Choroid plexus epithelial cell (primary cell): ENCODE measurements around the gene SUCO.

Experiments used
- DNase-seq: peaks from one replicate; pipeline ENCODE4 v3.0.0-alpha.2; 2010; ENCODE audit warnings: low read depth
- H3K4me3 ChIP-seq: 2 replicates; pipeline ENCODE4 v1.5.1; 2011; ENCODE audit warnings: low read depth, mild to moderate bottlenecking, control low read depth, low read length, moderate library complexity
- CTCF ChIP-seq: conservative IDR thresholded peaks from 2 replicates; pipeline ENCODE4 v1.5.1; 2011; ENCODE audit warnings: low read depth, mild to moderate bottlenecking, control low read depth, inconsistent platforms, low read length, moderate library complexity

The SUCO gene

DNA sequence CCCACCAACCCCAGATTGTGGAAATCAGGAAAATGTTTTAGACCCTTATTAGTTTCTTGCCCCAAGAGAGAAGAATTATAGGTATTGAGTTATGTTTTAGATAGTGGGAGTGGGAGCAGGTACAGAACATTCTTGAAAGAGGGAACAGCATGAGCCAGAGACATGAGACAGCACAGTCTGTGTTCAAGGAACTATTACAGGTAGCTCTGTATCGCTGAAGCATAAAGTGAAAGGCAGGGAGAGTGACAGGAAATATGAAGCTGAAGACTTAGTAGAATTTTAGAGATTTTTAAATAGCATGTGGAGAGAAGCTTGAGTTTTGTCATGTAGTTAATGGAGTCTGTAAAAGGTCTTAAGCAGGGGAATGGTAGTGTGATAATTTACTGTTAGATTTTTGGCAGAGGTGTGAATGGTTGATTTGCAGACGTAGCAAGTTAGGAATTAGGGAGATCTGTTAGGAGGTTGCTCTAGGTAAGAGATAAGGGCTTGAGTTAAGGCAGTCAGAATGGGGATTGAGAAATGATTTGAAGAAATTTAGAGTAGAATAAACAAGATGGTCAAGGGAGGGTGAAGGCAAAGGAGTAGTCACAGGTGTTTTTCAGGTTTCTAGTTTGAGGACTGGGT is 11.6 kb downstream of the SUCO start:
- no peak for DNase-seq
- TF ChIP-seq CTCF, result no peak

GRCh38 chr1:172545396-172546004 is 12.6 kb downstream of the SUCO start:
- no peak overlapping the region for H3K4me3 ChIP-seq
- TF ChIP-seq CTCF, result no peak
- DNase-seq, result no peak

More for the DNA sequence above, 11.6 kb downstream of the SUCO start:
- H3K4me3 ChIP-seq, result no peak overlapping the region

DNA sequence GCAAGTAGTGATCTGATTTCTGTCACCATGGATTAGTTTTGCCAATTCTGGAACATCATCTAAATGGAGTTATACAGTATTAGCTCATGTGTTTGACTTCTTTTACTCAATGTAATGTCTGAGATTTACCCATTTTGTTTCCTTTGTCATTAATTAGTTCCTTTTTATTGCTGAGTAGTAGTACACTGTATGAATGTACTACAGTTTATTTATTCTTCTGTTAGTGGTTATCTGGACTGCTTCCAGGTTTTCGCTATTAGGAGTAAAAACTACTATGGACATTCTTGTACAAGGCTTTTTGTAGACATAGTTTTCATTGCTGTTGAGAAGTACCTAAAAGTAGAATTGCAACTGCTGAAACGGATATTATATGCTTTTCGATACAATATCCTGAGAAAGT is 14.1 kb downstream of the SUCO start:
- no peak overlapping the region for H3K4me3 ChIP-seq
- DNase-seq, result peak; percentile 58

DNA sequence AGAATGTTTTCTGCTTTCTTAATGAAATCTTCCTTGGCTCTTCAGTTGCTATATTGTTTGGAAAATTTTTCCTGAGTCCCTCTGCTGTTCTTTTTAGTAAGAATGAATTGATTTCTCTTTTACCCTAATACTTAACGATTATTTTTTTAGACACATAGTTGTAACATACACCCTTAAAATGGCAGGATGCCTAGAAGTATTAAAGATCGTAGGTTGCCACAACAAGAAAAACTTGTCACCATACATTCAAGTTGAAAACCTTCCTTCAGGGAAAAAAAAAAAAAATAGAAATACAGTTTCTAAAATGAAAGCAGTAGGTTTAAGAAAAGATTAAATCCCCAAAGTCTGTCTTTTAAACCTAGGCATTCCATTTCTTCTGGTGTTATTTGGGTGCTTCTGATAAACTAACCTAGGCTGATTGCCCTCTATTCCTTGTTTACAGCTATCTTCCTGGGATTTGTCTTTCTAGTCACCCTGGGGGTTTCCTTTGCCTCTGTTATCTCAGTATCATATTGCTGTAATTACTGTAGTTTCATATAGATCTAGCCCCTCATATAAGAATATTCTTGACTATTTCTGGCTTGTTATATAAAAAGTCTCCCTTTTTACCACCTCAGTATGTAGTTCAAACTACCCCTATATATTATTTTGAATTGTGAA is 16.8 kb downstream of the SUCO start:
- peak; percentile 45 for DNase-seq
- TF ChIP-seq CTCF, result no peak
- H3K4me3 ChIP-seq, result no peak overlapping the region

More for the DNA sequence above, 14.1 kb downstream of the SUCO start:
- TF ChIP-seq CTCF, result no peak

DNA sequence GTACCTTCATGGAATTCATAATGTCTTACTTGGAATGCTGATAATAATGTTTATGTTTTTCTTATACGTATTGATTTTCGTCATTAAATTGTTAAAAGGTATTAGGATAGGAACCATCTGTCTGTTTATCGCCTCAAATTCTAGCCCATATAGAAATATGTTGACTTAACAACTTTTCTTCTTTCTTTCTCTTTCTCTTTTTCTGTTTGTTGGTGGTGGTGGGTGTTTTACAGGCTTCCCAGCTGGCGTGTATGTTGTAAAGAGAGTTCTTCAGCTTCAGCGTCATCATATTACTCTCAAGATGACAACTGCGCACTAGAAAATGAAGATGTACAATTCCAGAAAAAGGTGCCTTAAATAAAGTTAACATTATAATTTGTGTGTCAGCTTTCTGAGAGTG is 18.3 kb downstream of the SUCO start:
- no peak for DNase-seq
- TF ChIP-seq CTCF, result no peak
- no peak overlapping the region for H3K4me3 ChIP-seq

GRCh38 chr1:172554915-172555314 is 22.0 kb downstream of the SUCO start:
- TF ChIP-seq CTCF, result no peak
- DNase-seq, result no peak
- no peak overlapping the region for H3K4me3 ChIP-seq
